Parathyroid adenoma (tissue), 2 donors: ENCODE data around the gene PRR33.

Source experiments
- H2AFZ ChIP-seq: fragments of 300-600 bp; sonication (generic); one replicate; pipeline ENCODE4 v1.7.0; 2017; ENCODE audit warnings: antibody characterized with exemption, mild to moderate bottlenecking
- H3K27ac ChIP-seq: fragments of 300-600 bp; sonication (generic); one replicate; pipeline ENCODE4 v1.7.0; 2017
- H3K27me3 ChIP-seq: fragments of 300-600 bp; sonication (generic); one replicate; pipeline ENCODE4 v1.7.0; 2017; ENCODE audit warnings: low read length; ENCODE audit not compliant: control insufficient read depth, insufficient read depth
- H3K36me3 ChIP-seq: fragments of 300-600 bp; sonication (generic); one replicate; pipeline ENCODE4 v1.7.0; 2017; ENCODE audit warnings: low read length; ENCODE audit not compliant: control insufficient read depth, insufficient read depth
- H3K4me1 ChIP-seq: fragments of 300-600 bp; sonication (generic); one replicate; pipeline ENCODE4 v1.7.0; 2017; ENCODE audit warnings: control low read depth
- H3K4me2 ChIP-seq: fragments of 300-600 bp; sonication (generic); one replicate; pipeline ENCODE4 v1.7.0; 2017; ENCODE audit warnings: low read length
- H3K4me3 ChIP-seq: fragments of 300-600 bp; sonication (generic); one replicate; pipeline ENCODE4 v1.7.0; 2017; ENCODE audit warnings: low read depth, low read length
- H3K79me2 ChIP-seq: fragments of 300-600 bp; sonication (generic); one replicate; pipeline ENCODE4 v1.7.0; 2017; ENCODE audit warnings: control low read depth
- H3K9ac ChIP-seq: fragments of 300-600 bp; sonication (generic); one replicate; pipeline ENCODE4 v1.7.0; 2017; ENCODE audit warnings: mild to moderate bottlenecking
- H3K9me3 ChIP-seq: fragments of 300-600 bp; sonication (generic); one replicate; pipeline ENCODE4 v1.7.0; 2017; ENCODE audit warnings: low read length; ENCODE audit not compliant: control insufficient read depth
- CTCF ChIP-seq: fragments of 300-600 bp; sonication (generic); IDR thresholded peaks from one replicate; pipeline ENCODE4 v1.7.0; 2017; ENCODE audit warnings: antibody characterized with exemption, mild to moderate bottlenecking
- donor health status: primary hyperparathyroidism.

Gene PRR33

GRCh38 chr11:1854132-1854948 lies 37.4 kb downstream of the PRR33 start:
- TF ChIP-seq CTCF: no peak
- no peak overlapping the region for H3K4me3 ChIP-seq
- no peak overlapping the region for H3K27ac ChIP-seq
- H3K9ac ChIP-seq: no peak overlapping the region
- H2AFZ ChIP-seq: no peak overlapping the region
- H3K9me3 ChIP-seq: no peaks in the 10 kb centered on the region
- H3K4me1 ChIP-seq: no peaks in the 10 kb centered on the region
- no peaks in the 10 kb centered on the region for H3K27me3 ChIP-seq
- H3K79me2 ChIP-seq: no peaks in the 10 kb centered on the region
- no peak overlapping the region for H3K4me2 ChIP-seq
- no peaks in the 10 kb centered on the region for H3K36me3 ChIP-seq

- H3K9me3 ChIP-seq: no peaks in the 10 kb centered on the region
- H3K36me3 ChIP-seq: no peaks in the 10 kb centered on the region
- H3K27me3 ChIP-seq: no peaks in the 10 kb centered on the region
- no peak overlapping the region for H3K27ac ChIP-seq
- H3K79me2 ChIP-seq: no peaks in the 10 kb centered on the region
- H3K9ac ChIP-seq: no peak overlapping the region
- H3K4me3 ChIP-seq: no peak overlapping the region
- H3K4me2 ChIP-seq: no peak overlapping the region
- no peak overlapping the region for H2AFZ ChIP-seq
- no peak for TF ChIP-seq CTCF
- H3K4me1 ChIP-seq: no peaks in the 10 kb centered on the region
These were observed 38.1 kb downstream of the PRR33 start for GRCh38 chr11:1853376-1854131.

GRCh38 chr11:1852877-1853276 lies 38.8 kb downstream of the PRR33 start, which contains the start of gene LSP1:
Gene LSP1 (plus strand): TSS chr11:1853084. CDS start chr11:1853145, 61 bp downstream.
- no peaks in the 10 kb centered on the region for H3K36me3 ChIP-seq
- H3K4me2 ChIP-seq: no peak within 1 kb of the TSS
- H2AFZ ChIP-seq: no peak within 1 kb of the TSS
- H3K4me1 ChIP-seq: no peaks in the 10 kb centered on the region
- no peak within 1 kb of the TSS for H3K9ac ChIP-seq
- H3K27ac ChIP-seq: no peak within 1 kb of the TSS
- no peaks in the 10 kb centered on the region for H3K9me3 ChIP-seq
- no peaks in the 10 kb centered on the region for H3K27me3 ChIP-seq
- TF ChIP-seq CTCF: no peak
- no peaks in the 10 kb centered on the region for H3K79me2 ChIP-seq
- H3K4me3 ChIP-seq: no peak within 1 kb of the TSS

GRCh38 chr11:1852271-1852876 lies 39.3 kb downstream of the PRR33 start:
- H3K27me3 ChIP-seq: no peaks in the 10 kb centered on the region
- H3K9ac ChIP-seq: no peak overlapping the region
- no peak overlapping the region for H3K4me3 ChIP-seq
- no peaks in the 10 kb centered on the region for H3K79me2 ChIP-seq
- no peak for TF ChIP-seq CTCF
- no peaks in the 10 kb centered on the region for H3K4me1 ChIP-seq
- H3K36me3 ChIP-seq: no peaks in the 10 kb centered on the region
- H2AFZ ChIP-seq: no peak overlapping the region
- H3K9me3 ChIP-seq: no peaks in the 10 kb centered on the region
- H3K4me2 ChIP-seq: no peak overlapping the region
- no peak overlapping the region for H3K27ac ChIP-seq
